ENCODE measurements around the gene GPA33.
A peak's percentile ranks its signal among the peaks of the same experiment; 100 is the strongest.

GPA33 gene

GRCh38 chr1:167066333-167067122 is 23.6 kb downstream of the GPA33 start:
- no peak overlapping the region for H3K4me3 ChIP-seq (ENCODE audit: low read depth, low read length)

GRCh38 chr1:167065471-167065870 is 24.7 kb downstream of the GPA33 start:
- H3K9ac ChIP-seq, result no peak overlapping the region

More at GRCh38 chr1:167066333-167067122, 23.6 kb downstream of the GPA33 start:
- Histone ChIP-seq H3K4me2 (ENCODE audit: low read length) (peak overlapping the region; percentile 67), H3K9ac (no peak overlapping the region), H3K27me3 (ENCODE audit: control insufficient read depth, insufficient read depth, low read length) (no peaks in the 10 kb centered on the region), H3K79me2 (no peaks in the 10 kb centered on the region), H3K4me1 (no peaks in the 10 kb centered on the region), H2AFZ (peak overlapping the region; percentile 80), H3K9me3 (ENCODE audit: control insufficient read depth, low read length) (no peaks in the 10 kb centered on the region), H3K27ac (no peak overlapping the region), H3K36me3 (ENCODE audit: control insufficient read depth, insufficient read depth, low read length) (no peaks in the 10 kb centered on the region)
- peak; percentile 78 for TF ChIP-seq CTCF (IDR thresholded peaks at IDR 0.05)

GRCh38 chr1:167064621-167065020 is 25.6 kb downstream of the GPA33 start:
- no peak overlapping the region for H3K27ac ChIP-seq
- H3K4me1 ChIP-seq, result no peaks in the 10 kb centered on the region
- no peaks in the 10 kb centered on the region for H3K9me3 ChIP-seq (ENCODE audit: control insufficient read depth, low read length)

More at GRCh38 chr1:167065471-167065870, 24.7 kb downstream of the GPA33 start:
- Histone ChIP-seq H2AFZ (no peak overlapping the region), H3K4me3 (ENCODE audit: low read depth, low read length) (no peak overlapping the region), H3K79me2 (no peaks in the 10 kb centered on the region), H3K27me3 (ENCODE audit: control insufficient read depth, insufficient read depth, low read length) (no peaks in the 10 kb centered on the region), H3K4me2 (ENCODE audit: low read length) (no peak overlapping the region), H3K27ac (no peak overlapping the region), H3K9me3 (ENCODE audit: control insufficient read depth, low read length) (no peaks in the 10 kb centered on the region), H3K4me1 (no peaks in the 10 kb centered on the region), H3K36me3 (ENCODE audit: control insufficient read depth, insufficient read depth, low read length) (no peaks in the 10 kb centered on the region)
- TF ChIP-seq CTCF (IDR thresholded peaks at IDR 0.05), result no peak

GRCh38 chr1:167061073-167061464 is 29.1 kb downstream of the GPA33 start:
- Histone ChIP-seq H3K27ac (no peak overlapping the region), H2AFZ (no peak overlapping the region)

More at GRCh38 chr1:167064621-167065020, 25.6 kb downstream of the GPA33 start:
- Histone ChIP-seq H3K9ac (no peak overlapping the region), H3K4me2 (ENCODE audit: low read length) (no peak overlapping the region), H3K4me3 (ENCODE audit: low read depth, low read length) (no peak overlapping the region), H3K79me2 (no peaks in the 10 kb centered on the region), H3K36me3 (ENCODE audit: control insufficient read depth, insufficient read depth, low read length) (no peaks in the 10 kb centered on the region), H3K27me3 (ENCODE audit: control insufficient read depth, insufficient read depth, low read length) (no peaks in the 10 kb centered on the region), H2AFZ (no peak overlapping the region)
- no peak for TF ChIP-seq CTCF (IDR thresholded peaks at IDR 0.05)

More at GRCh38 chr1:167061073-167061464, 29.1 kb downstream of the GPA33 start:
- H3K27me3 ChIP-seq (ENCODE audit: control insufficient read depth, insufficient read depth, low read length), result no peaks in the 10 kb centered on the region
- no peaks in the 10 kb centered on the region for H3K36me3 ChIP-seq (ENCODE audit: control insufficient read depth, insufficient read depth, low read length)
- TF ChIP-seq CTCF (IDR thresholded peaks at IDR 0.05), result no peak
- no peaks in the 10 kb centered on the region for H3K79me2 ChIP-seq
- no peak overlapping the region for H3K9ac ChIP-seq
- H3K9me3 ChIP-seq (ENCODE audit: control insufficient read depth, low read length), result no peaks in the 10 kb centered on the region
- no peak overlapping the region for H3K4me3 ChIP-seq (ENCODE audit: low read depth, low read length)
- no peak overlapping the region for H3K4me2 ChIP-seq (ENCODE audit: low read length)
- no peaks in the 10 kb centered on the region for H3K4me1 ChIP-seq

Data from parathyroid adenoma (tissue), 2 donors.